Astrocyte (in vitro differentiated cells and primary cell): ENCODE results near the gene AFF2. TPM values are rescaled to one million over a fixed set of nuclear protein-coding genes. Genes with fewer than 3 reads are reported as not detected.
A peak's percentile ranks its signal among the peaks of the same experiment; 100 is the strongest.

Experiments
- DNase-seq: peaks from one replicate; pipeline ENCODE4 v3.0.0-alpha.2; 2010; ENCODE audit warnings: low read depth
- FAIRE-seq: peaks from 2 replicates; lab custom pipeline; 2011; peaks lifted over from hg19 to GRCh38; lab: Jason Lieb, UNC
- H2AFZ ChIP-seq: 2 replicates; pipeline ENCODE4 v1.6.0; 2012; ENCODE audit warnings: low read depth, low read length, inconsistent platforms
- H3K27ac ChIP-seq: 2 replicates; pipeline ENCODE4 v1.5.1; 2011; ENCODE audit warnings: low read depth, low read length, inconsistent platforms
- H3K27me3 ChIP-seq: 2 replicates; pipeline ENCODE4 v1.6.0; 2011; ENCODE audit warnings: low read length, inconsistent platforms; ENCODE audit not compliant: insufficient read depth
- H3K36me3 ChIP-seq: 2 replicates; pipeline ENCODE4 v1.5.1; 2011; ENCODE audit warnings: low read length, inconsistent platforms; ENCODE audit not compliant: insufficient read depth
- H3K4me1 ChIP-seq: 2 replicates; pipeline ENCODE4 v1.5.1; 2011; ENCODE audit warnings: low read length, inconsistent platforms; ENCODE audit not compliant: insufficient read depth
- H3K4me2 ChIP-seq: 2 replicates; pipeline ENCODE4 v1.6.0; 2012; ENCODE audit warnings: low read length, inconsistent platforms
- H3K4me3 ChIP-seq: 2 replicates; pipeline ENCODE4 v1.5.1; 2011; ENCODE audit warnings: low read depth, mild to moderate bottlenecking, low read length, inconsistent platforms; ENCODE audit not compliant: insufficient read depth
- H3K79me2 ChIP-seq: 2 replicates; pipeline ENCODE4 v1.6.0; 2012; ENCODE audit warnings: mild to moderate bottlenecking, low read length, inconsistent platforms; ENCODE audit not compliant: insufficient read depth
- H3K9ac ChIP-seq: 2 replicates; pipeline ENCODE4 v1.6.0; 2012; ENCODE audit warnings: mild to moderate bottlenecking, low read length, inconsistent platforms
- H3K9me3 ChIP-seq: 2 replicates; pipeline ENCODE4 v1.5.1; 2012; ENCODE audit warnings: low read depth, mild to moderate bottlenecking, low read length, inconsistent platforms; ENCODE audit not compliant: insufficient read depth
- H4K20me1 ChIP-seq: 2 replicates; pipeline ENCODE4 v1.6.0; 2012; ENCODE audit warnings: low read length, inconsistent platforms; ENCODE audit not compliant: insufficient read depth
- H3K27ac Mint-ChIP-seq: one replicate; pipeline ENCODE4 v1.8.0; 2021; ENCODE audit warnings: mild to moderate bottlenecking, mixed read lengths; ENCODE audit not compliant: unreplicated experiment
- H3K27me3 Mint-ChIP-seq: one replicate; pipeline ENCODE4 v1.8.0; 2021; ENCODE audit warnings: low read depth, mixed read lengths; ENCODE audit not compliant: unreplicated experiment
- H3K36me3 Mint-ChIP-seq: one replicate; pipeline ENCODE4 v1.8.0; 2021; ENCODE audit warnings: low read depth, mixed read lengths; ENCODE audit not compliant: unreplicated experiment
- H3K4me1 Mint-ChIP-seq: one replicate; pipeline ENCODE4 v1.8.0; 2021; ENCODE audit warnings: low read depth, mixed read lengths; ENCODE audit not compliant: unreplicated experiment
- H3K4me3 Mint-ChIP-seq: one replicate; pipeline ENCODE4 v1.8.0; 2021; ENCODE audit warnings: mild to moderate bottlenecking, moderate library complexity, mixed read lengths; ENCODE audit not compliant: unreplicated experiment
- H3K9me3 Mint-ChIP-seq: one replicate; pipeline ENCODE4 v1.8.0; 2021; ENCODE audit warnings: mild to moderate bottlenecking, mixed read lengths; ENCODE audit not compliant: unreplicated experiment
- EZH2 ChIP-seq: IDR thresholded peaks from 2 replicates; pipeline ENCODE4 v1.6.1; 2012; ENCODE audit warnings: mild to moderate bottlenecking, low read length, inconsistent platforms; ENCODE audit not compliant: insufficient read depth
- total RNA-seq: library from RNA; stranded (reverse); gene quantifications from 2 replicates; pipeline ENCODE4 v1.2.1, GENCODE V29; 2021
- TF ChIP-seq, protein P1 (sequence below): IDR thresholded peaks from 2 replicates; pipeline ENCODE4 v1.5.1; 2011; ENCODE audit warnings: low read depth, mild to moderate bottlenecking, inconsistent platforms, low read length, moderate library complexity; ENCODE audit not compliant: insufficient read depth

Gene AFF2
- total RNA-seq, 1 donor from 2014 or later, result 8.3 TPM

- no peaks in the 10 kb centered on the region for H3K4me1 ChIP-seq
- H3K9me3 ChIP-seq, result no peaks in the 10 kb centered on the region
- TF ChIP-seq EZH2, result no peak
- TF ChIP-seq, protein P1, sequence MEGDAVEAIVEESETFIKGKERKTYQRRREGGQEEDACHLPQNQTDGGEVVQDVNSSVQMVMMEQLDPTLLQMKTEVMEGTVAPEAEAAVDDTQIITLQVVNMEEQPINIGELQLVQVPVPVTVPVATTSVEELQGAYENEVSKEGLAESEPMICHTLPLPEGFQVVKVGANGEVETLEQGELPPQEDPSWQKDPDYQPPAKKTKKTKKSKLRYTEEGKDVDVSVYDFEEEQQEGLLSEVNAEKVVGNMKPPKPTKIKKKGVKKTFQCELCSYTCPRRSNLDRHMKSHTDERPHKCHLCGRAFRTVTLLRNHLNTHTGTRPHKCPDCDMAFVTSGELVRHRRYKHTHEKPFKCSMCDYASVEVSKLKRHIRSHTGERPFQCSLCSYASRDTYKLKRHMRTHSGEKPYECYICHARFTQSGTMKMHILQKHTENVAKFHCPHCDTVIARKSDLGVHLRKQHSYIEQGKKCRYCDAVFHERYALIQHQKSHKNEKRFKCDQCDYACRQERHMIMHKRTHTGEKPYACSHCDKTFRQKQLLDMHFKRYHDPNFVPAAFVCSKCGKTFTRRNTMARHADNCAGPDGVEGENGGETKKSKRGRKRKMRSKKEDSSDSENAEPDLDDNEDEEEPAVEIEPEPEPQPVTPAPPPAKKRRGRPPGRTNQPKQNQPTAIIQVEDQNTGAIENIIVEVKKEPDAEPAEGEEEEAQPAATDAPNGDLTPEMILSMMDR, result no peak
- FAIRE-seq, result peak; percentile 17
- H3K9me3 Mint-ChIP-seq, result no peaks in the 10 kb centered on the region
- no peaks in the 10 kb centered on the region for H4K20me1 ChIP-seq
- no peak overlapping the region for H3K4me3 Mint-ChIP-seq
- no peak for DNase-seq
- no peaks in the 10 kb centered on the region for H3K79me2 ChIP-seq
- H3K27me3 Mint-ChIP-seq, result no peaks in the 10 kb centered on the region
- no peak overlapping the region for H3K27ac ChIP-seq
- no peak overlapping the region for H2AFZ ChIP-seq
- no peak overlapping the region for H3K27ac Mint-ChIP-seq
- no peak overlapping the region for H3K4me3 ChIP-seq
- H3K4me1 Mint-ChIP-seq, result peaks cover 11% of the 10 kb centered on the region
- H3K36me3 ChIP-seq, result no peaks in the 10 kb centered on the region
- no peak overlapping the region for H3K4me2 ChIP-seq
- no peak overlapping the region for H3K9ac ChIP-seq
- H3K27me3 ChIP-seq, result no peaks in the 10 kb centered on the region
- H3K36me3 Mint-ChIP-seq, result no peaks in the 10 kb centered on the region
Measured at GRCh38 chrX:148541584-148541940, 41.1 kb downstream of the AFF2 start.

GRCh38 chrX:148542481-148543255, 42.3 kb downstream of the AFF2 start:
- no peak overlapping the region for H3K9ac ChIP-seq
- Mint-ChIP-seq H3K9me3 (no peaks in the 10 kb centered on the region), H3K27me3 (no peaks in the 10 kb centered on the region), H3K4me3 (no peak overlapping the region), H3K27ac (no peak overlapping the region), H3K36me3 (no peaks in the 10 kb centered on the region), H3K4me1 (peaks cover 4% of the 10 kb centered on the region)
- FAIRE-seq, result no peak
- no peak overlapping the region for H3K27ac ChIP-seq
- H4K20me1 ChIP-seq, result no peaks in the 10 kb centered on the region
- no peak for DNase-seq
- H3K27me3 ChIP-seq, result no peaks in the 10 kb centered on the region
- no peaks in the 10 kb centered on the region for H3K36me3 ChIP-seq
- no peaks in the 10 kb centered on the region for H3K79me2 ChIP-seq
- TF ChIP-seq, protein P1, result no peak
- no peak for TF ChIP-seq EZH2
- no peaks in the 10 kb centered on the region for H3K4me1 ChIP-seq
- H3K4me3 ChIP-seq, result no peak overlapping the region
- no peaks in the 10 kb centered on the region for H3K9me3 ChIP-seq
- H3K4me2 ChIP-seq, result no peak overlapping the region
- H2AFZ ChIP-seq, result no peak overlapping the region

- DNase-seq, result no peak
- Histone ChIP-seq H3K4me3 (no peak overlapping the region), H3K27ac (no peak overlapping the region), H3K36me3 (no peaks in the 10 kb centered on the region), H4K20me1 (no peaks in the 10 kb centered on the region), H3K27me3 (no peaks in the 10 kb centered on the region), H3K9ac (no peak overlapping the region), H3K4me1 (no peaks in the 10 kb centered on the region), H2AFZ (no peak overlapping the region), H3K4me2 (no peak overlapping the region), H3K79me2 (no peaks in the 10 kb centered on the region), H3K9me3 (no peaks in the 10 kb centered on the region)
- no peak for TF ChIP-seq EZH2
- TF ChIP-seq, protein P1, result peak; percentile 17
- H3K36me3 Mint-ChIP-seq, result no peaks in the 10 kb centered on the region
- no peaks in the 10 kb centered on the region for H3K27me3 Mint-ChIP-seq
- no peak for FAIRE-seq
- no peak overlapping the region for H3K4me3 Mint-ChIP-seq
- no peaks in the 10 kb centered on the region for H3K9me3 Mint-ChIP-seq
- H3K27ac Mint-ChIP-seq, result no peak overlapping the region
- H3K4me1 Mint-ChIP-seq, result peaks cover 14% of the 10 kb centered on the region
Measured at GRCh38 chrX:148552775-148553174, 52.4 kb downstream of the AFF2 start.
